HPDE6-E6E7 (cell line): ENCODE data around the gene LRFN5.
"Not testable (repeated sequence)": the region's sequence is repeated elsewhere in the genome, so short reads cannot be mapped to it uniquely, and the experiment has no call there.

Experiments used
- DNase-seq: peaks from one replicate; pipeline ENCODE4 v3.0.0; 2011; ENCODE audit warnings: missing footprints; ENCODE audit errors: extremely low spot score

Gene LRFN5

DNA sequence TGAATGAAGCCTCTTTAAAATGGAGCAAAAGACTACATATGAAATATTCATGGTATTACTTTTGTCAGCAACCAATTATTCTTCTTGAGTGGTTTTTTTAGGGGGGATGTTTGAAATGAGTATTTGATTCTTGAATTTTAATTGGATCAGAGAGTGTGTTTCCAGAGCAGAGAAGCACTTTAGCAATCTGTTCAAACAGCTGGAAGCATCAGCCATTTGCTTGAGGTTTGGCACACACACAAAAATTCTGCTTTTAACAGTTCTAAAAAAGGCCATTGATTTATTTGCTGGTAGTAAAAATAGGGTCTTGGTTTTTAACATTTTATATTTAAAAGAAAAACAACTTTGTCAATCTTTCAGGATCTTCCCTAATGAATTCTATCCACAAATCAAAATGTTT lies 292.7 kb downstream of the LRFN5 start:
- no peak for DNase-seq

DNA sequence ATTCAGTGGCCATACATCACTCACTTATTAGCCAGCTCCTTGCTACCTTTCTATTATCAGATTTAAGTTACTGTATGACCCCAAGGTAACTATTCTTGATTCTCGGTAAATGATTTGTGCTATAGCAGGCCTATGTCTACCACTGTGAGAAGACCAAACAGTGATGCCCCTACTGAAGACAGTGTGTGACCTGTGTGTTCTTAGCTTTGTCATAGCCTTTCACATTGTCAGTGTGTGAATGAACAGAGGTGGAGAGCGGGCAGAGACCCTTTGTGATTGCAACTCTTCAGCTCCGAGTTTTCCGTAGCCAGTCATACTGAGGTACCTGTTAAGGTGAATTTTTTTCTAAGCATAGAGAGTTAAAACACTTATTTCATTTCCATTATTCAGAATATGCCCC lies 294.0 kb downstream of the LRFN5 start:
- no peak for DNase-seq

DNA sequence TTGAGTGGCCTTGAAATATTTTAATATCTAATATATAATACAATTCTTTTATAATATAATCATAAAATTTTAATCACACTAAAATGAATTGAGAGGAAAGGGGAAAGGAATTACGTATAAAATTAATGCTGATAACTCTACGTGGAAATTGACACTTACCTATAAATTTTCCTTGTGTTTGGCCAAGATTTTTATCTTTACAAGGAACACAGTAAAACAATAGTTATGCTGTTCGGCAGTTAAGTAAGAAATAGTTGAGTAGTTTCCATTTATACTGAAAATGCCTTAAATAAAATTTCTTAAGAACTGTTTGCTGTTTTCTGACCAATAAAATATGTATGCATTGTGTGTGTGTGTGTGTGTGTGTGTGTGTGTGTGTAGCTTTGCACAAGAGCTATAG lies 294.4 kb downstream of the LRFN5 start:
- no peak for DNase-seq

DNA sequence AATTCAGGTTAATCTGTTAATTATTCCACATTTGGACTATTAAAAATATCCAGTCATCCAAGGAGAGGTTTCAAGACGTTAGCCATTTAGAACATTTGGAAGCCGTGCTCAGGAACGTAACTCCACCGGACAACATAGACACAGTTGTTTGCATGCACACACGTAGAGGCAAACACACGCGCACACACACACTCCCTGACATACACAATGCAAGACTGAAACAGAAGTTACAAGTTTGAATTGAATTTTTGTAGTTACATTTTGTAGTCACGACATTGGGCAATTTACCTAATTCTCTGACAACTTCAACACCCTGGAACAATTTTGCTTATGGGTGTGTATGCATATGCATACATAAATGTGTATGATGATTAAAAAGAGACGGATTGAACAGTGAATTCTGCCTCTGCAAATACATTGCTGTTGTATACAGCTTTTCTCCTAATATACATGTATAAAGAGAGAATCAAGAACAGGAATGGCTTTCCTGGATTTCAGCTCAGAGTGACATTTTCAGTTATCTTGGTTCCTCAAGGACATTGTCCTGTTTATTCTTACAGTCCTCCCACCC lies 298.8 kb downstream of the LRFN5 start:
- no peak for DNase-seq

DNA sequence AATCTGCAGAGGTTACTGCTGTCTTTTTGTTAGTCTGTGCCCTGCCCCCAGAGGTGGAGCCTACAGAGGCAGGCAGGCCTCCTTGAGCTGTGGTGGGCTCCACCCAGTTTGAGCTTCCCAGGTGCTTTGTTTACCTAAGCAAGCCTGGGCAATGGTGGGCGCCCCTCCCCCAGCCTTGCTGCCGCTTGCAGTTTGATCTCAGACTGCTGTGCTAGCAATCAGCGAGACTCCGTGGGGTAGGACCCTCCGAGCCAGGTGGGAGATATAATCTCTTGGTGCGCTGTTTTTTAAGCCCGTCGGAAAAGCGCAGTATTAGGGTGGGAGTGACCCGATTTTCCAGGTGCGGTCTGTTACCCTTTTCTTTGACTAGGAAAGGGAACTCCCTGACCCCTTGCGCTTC lies 304.5 kb downstream of the LRFN5 start:
- not testable (repeated sequence) for DNase-seq

DNA sequence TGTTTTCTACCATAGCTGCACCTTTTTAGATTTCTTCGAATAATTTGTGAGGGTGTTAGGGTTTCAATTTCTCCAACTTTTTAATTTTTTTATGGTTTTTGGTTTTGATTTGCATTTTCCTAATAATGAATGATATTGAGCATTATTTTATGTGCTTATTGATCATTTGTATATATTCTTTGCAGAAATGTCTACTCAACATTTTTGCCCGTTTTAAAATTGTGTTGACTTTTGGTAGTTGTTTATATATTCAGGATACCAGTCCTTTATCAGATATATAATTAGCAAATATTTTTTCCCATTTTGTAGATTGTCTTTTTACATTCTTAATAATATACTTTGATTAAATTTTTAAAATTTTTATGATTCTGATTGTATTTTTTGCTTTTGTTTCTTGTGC lies 306.7 kb downstream of the LRFN5 start:
- no peak for DNase-seq

DNA sequence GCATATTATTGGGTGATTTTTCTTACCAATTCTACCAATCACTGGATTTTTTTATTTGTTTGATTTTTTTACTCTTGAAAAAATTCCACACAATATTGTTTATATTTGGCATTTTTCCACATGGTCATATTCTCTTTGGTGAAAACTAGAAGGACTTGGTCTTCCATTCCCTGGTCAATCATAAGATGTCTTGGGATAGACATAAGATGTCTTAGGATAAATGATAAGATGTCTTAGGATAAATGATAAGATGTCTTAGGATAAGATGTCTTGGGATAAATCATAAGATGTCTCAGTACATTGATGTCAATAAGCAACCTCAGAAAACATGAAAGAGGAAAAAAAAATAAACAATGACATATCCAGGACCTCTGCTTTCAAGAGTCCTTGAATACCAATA lies 309.1 kb downstream of the LRFN5 start:
- DNase-seq: no peak

DNA sequence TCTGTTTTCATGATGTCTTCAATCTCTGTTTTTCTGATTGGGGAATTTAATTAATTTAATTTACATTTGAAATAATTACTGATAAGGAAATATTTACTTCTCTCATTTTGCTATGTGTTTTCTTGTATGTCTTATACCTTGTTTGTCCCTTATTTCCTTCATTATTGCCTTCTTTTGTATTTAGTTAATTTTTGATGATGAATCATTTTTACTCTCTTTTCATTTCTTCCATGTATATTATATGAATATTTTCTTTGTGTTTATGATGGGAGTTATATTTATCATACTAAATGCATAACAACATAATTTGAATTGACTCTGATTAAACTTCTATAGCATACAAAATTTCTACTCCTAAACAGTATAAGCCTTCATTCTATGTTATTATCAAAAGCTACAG lies 309.6 kb downstream of the LRFN5 start:
- DNase-seq: no peak

DNA sequence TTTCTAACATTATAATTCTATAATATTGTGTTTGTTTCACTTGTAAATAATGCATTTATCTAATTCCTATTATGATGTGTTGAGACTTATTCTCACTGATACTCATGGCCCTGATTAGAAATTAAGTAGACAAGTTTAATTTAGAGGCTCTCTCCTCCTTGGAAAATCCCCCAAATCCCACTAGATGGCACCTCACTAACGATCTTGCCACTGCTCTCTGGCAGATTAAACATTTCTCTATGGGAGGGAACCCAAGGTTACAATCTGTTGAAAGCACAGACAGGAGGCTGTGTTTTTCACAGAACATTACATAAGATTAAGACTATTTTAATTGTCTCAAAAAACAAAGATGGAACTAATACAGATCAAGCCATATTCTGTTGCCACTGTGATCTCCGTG lies 318.7 kb downstream of the LRFN5 start:
- DNase-seq: peak; percentile 1

DNA sequence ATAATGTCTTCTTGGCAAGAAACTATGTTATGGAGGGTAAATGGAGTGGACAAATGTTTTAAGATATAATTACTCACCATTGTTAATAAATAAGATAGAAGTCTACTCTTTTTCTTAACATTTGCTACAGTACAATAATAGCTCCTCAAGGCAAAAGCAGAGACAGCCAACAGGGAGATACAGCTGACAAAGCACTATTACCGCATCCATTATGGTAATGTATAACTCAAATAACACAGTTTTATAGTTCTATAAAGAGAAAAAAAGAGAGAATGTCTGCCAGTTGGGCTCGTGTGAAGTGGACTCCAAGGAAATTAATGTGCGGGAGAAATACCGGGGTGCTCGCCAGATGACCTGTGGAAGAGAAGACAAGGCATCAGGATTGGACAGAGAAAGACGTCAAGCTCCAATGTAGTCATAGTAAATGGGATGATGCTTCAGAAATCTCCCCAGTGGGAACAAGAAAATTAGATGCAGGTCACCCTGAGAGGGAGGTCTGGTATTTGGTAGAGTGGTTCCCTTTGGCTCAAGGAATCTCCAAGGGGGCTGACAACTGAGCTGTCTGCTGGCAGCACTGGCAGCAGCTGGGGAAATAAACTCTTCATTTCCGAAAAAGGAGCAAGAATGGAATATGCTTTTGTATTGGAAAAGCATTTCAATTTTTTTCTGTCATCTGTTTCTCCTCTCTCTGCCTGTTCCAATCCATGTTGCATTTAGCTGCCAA lies 343.9 kb downstream of the LRFN5 start:
- DNase-seq: no peak
